GM12874 (cell line): ENCODE measurements around the gene ANKFN1.

ENCODE experiments used
- TF ChIP-seq, protein P1 (sequence below): IDR thresholded peaks from 2 replicates; pipeline ENCODE4 v1.5.1; 2011; ENCODE audit warnings: low read depth, mild to moderate bottlenecking, control low read depth, low read length, moderate library complexity; ENCODE audit not compliant: insufficient read depth

ANKFN1 gene

DNA sequence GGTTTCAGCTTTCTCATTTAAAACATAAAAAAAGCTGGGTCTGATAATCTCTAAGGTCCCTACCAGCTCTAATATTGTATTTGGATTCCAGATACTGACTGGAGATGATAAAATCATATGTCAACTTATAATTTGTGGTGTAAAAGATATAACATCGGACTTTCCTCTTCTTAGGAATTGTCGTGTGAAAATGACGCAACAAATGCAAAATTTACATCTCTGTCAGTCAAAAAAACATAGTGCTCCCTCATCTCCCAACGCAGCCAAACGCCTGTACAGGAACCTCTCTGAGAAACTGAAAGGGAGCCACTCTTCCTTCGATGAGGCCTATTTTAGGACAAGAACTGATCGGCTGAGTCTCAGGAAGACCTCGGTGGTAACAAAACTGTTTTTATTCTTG is 197.3 kb downstream of the ANKFN1 start:
- TF ChIP-seq, protein P1, sequence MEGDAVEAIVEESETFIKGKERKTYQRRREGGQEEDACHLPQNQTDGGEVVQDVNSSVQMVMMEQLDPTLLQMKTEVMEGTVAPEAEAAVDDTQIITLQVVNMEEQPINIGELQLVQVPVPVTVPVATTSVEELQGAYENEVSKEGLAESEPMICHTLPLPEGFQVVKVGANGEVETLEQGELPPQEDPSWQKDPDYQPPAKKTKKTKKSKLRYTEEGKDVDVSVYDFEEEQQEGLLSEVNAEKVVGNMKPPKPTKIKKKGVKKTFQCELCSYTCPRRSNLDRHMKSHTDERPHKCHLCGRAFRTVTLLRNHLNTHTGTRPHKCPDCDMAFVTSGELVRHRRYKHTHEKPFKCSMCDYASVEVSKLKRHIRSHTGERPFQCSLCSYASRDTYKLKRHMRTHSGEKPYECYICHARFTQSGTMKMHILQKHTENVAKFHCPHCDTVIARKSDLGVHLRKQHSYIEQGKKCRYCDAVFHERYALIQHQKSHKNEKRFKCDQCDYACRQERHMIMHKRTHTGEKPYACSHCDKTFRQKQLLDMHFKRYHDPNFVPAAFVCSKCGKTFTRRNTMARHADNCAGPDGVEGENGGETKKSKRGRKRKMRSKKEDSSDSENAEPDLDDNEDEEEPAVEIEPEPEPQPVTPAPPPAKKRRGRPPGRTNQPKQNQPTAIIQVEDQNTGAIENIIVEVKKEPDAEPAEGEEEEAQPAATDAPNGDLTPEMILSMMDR = no peak

DNA sequence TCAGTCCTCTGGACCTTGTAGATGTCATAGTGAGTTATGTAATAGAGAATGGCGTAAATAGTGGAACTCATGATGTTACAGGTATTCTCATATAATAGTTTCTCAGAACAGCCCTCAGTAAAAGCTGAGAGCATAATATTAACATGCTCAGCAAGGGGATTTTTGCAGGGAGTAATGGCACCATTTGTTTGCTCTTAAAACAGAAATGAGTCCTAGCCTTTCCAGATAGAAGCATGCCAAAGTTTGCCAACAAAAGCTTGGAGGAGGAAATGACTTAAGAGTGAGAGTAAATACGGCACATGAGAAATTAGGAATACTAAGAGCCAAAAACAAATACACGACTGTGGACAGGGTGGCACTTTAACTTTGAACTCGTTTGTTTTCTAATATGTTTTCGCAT is 198.4 kb downstream of the ANKFN1 start:
- TF ChIP-seq, protein P1 = no peak

DNA sequence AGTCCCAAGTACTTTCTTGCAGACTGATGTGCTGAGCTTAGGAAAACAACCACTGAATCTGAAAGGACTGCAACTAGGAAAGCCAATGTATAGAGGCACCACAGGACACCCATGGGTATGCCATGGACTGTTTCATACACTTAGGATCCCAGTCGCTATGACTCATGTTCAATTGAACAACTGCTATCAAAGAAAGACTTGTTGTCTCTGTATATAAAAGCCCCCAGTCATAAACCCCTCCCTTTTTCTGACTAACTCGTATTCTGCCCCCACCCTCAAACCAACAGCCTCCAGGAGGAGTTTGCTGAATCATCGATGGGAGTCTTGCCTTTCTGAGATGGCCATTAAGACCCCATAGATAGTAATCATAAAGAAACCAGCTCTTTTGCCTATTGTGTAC is 205.4 kb downstream of the ANKFN1 start:
- TF ChIP-seq, protein P1 = no peak

DNA sequence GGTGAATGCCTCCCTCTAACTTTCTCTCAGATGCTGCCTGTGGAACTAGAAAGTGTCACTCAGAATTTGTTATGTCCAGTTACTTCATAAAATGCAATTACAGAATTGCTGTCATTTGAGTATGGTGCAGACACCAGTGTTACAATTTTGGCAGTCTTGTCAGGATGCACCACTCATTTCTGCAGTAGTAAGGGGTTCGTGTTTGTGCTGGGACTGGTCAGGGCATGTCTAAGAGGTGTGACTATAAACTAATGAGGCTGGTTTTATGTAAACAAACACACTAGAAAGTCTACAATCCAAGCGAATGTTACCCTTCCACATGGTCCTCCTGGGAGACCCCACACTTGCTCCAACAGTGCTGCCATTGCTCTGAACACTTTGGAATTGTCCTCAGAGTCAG is 206.2 kb downstream of the ANKFN1 start:
- TF ChIP-seq, protein P1 = no peak

DNA sequence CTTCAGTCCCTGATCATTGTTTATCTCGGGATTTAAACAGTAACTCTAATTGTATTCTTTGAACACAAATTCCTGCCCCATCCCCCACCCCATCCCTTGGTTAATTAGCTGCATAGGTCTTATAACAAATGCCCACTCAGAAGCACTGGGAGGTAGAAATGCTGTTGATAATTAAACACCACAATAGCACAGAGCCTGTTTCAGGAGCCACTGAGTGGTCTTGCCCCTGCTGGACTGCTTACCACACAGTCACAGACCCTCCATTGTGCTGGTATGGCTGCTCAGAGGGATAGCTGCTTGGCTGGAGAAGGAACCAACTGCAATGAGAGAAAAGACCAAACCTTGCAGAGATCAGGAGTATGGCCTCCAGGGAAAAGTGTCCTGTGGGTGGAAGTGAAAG is 214.1 kb downstream of the ANKFN1 start:
- TF ChIP-seq, protein P1 = no peak

DNA sequence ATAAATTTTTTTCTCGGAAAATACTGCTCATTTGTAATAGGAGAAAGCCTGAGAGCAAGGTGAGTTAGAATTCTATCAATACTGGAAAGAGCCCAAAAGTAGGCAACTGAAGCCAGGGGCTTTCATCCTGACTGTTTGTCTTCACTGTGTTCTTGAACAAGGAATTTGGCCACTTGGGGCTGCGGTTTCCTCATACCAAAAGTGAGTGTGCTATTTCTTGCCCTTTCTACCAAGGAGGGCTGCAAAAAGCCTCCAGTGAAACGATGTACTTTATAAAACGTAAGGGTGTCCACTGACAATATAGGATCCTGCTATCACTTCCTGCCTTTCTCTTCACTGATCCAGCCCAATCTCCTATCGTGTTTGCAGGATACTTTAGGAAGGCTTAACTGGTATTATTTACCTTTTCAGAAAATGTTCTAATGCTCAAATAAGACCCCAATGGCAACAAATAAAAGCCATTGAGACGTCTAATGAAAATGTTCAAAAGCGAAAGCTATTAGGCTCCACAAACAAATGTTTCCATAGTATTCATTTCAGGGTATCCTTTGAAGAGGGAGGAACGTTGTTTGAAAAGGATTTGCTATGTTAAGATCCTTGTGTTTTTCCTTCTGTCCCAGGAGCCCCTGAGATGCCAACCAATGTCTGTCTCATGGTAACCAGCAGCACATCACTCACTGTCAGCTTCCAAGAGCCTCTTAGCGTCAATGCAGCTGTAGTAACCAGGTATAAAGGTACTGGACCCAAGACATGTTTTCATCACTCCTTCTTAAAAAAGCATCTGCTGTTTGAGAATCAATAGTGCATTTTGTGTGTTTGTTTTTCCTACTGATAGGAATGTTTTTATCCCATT is 220.9 kb downstream of the ANKFN1 start:
- TF ChIP-seq, protein P1 = no peak

DNA sequence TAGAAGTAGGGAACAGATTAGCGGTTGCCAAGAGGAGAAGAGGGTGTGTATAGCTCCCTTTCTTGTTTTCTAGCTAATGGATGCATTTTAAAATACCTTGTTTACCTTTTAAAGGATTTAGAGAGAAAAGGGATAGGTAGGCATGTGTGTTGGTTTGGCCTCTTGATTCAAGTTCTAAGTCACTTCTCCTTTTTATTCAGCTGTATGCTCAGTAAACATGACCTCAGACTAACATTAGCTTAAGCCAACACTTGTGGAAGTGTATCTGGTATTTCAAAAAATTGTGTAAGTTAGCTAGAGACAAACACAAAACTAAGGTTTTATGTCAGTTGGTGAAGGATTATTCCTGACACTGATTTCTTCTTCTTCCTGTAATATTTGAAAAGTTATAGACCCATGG is 236.1 kb downstream of the ANKFN1 start:
- TF ChIP-seq, protein P1 = no peak
